GM21528 (cell line): ENCODE results near the gene PRPF19.

Experiments
- ATAC-seq: cut with Tn5 transposase; IDR thresholded peaks from one replicate; pipeline ENCODE4 v1.9.1; 2021; ENCODE audit warnings: mild to moderate bottlenecking, moderate library complexity; ENCODE audit not compliant: unreplicated experiment, low FRiP score

Gene PRPF19

GRCh38 chr11:60862171-60862570 lies 44.2 kb downstream of the PRPF19 start:
- no peak for ATAC-seq

- ATAC-seq, result no peak
These were observed 45.4 kb downstream of the PRPF19 start for GRCh38 chr11:60860943-60861342.

- ATAC-seq, result no peak
These were observed 46.7 kb downstream of the PRPF19 start for GRCh38 chr11:60859616-60860250.

GRCh38 chr11:60858731-60859464 lies 47.5 kb downstream of the PRPF19 start:
- no peak for ATAC-seq

GRCh38 chr11:60858236-60858635 lies 48.1 kb downstream of the PRPF19 start:
- ATAC-seq, result no peak

- ATAC-seq, result no peak
These were observed 48.8 kb downstream of the PRPF19 start for GRCh38 chr11:60857378-60858232.

- no peak for ATAC-seq
These were observed 50.4 kb downstream of the PRPF19 start, which contains the start of gene PTGDR2 for GRCh38 chr11:60855726-60856633. TSS of gene PTGDR2 (minus strand) at chr11:60855950. CDS start at chr11:60853722, 2,228 bp downstream.

GRCh38 chr11:60854847-60855725 lies 51.3 kb downstream of the PRPF19 start:
- ATAC-seq, result no peak

- ATAC-seq, result no peak
These were observed 52.1 kb downstream of the PRPF19 start for GRCh38 chr11:60854140-60854846.

- no peak for ATAC-seq
These were observed 53.1 kb downstream of the PRPF19 start for GRCh38 chr11:60852982-60853950.

GRCh38 chr11:60852117-60852981 lies 54.0 kb downstream of the PRPF19 start:
- no peak for ATAC-seq

- ATAC-seq, result no peak
These were observed 54.9 kb downstream of the PRPF19 start for GRCh38 chr11:60851327-60852104.

- ATAC-seq, result no peak
These were observed 56.5 kb downstream of the PRPF19 start for GRCh38 chr11:60849641-60850520.

- ATAC-seq, result no peak
These were observed 57.7 kb downstream of the PRPF19 start for GRCh38 chr11:60848714-60849151.

GRCh38 chr11:60847896-60848295 lies 58.5 kb downstream of the PRPF19 start:
- ATAC-seq, result no peak
